HCT116 (cell line): ENCODE results near the gene EVPLL.

Source experiments
- EZH2phosphoT487 ChIP-seq: fragments of 200-600 bp; IDR thresholded peaks from 2 replicates; pipeline ENCODE4 v1.6.1; 2018; ENCODE audit warnings: antibody characterized with exemption, borderline replicate concordance
- POLR2A ChIP-seq: IDR thresholded peaks from 2 replicates; pipeline ENCODE4 v1.7.0; 2011; ENCODE audit warnings: borderline replicate concordance; ENCODE audit not compliant: insufficient read depth, insufficient read length; ENCODE audit errors: extremely low read depth
- POLR2AphosphoS5 ChIP-seq: IDR thresholded peaks from 2 replicates; pipeline ENCODE4 v1.6.1; 2011; ENCODE audit warnings: mild to moderate bottlenecking, low read depth, low read length, moderate library complexity
- SRF ChIP-seq: IDR thresholded peaks from 2 replicates; pipeline ENCODE4 v1.6.1; 2012; ENCODE audit warnings: low read depth
- TF ChIP-seq, protein P1 (sequence below), 3 experiments: fragments of 200-600 bp in 1 of 3; sonication (generic) in 1 of 3; IDR thresholded peaks in 2 of 3; conservative IDR thresholded peaks in 1 of 3; 2 replicates each; pipeline ENCODE4 v1.5.1; 2012 to 2017; ENCODE audit warnings: low read depth in 2 of 3, low read length in 2 of 3, antibody characterized with exemption in 1 of 3, borderline replicate concordance in 1 of 3, control low read depth in 1 of 3, mild to moderate bottlenecking in 1 of 3, mixed read lengths in 1 of 3, mixed run types in 1 of 3, moderate library complexity in 1 of 3; ENCODE audit not compliant: insufficient read depth in 1 of 3

DNA sequence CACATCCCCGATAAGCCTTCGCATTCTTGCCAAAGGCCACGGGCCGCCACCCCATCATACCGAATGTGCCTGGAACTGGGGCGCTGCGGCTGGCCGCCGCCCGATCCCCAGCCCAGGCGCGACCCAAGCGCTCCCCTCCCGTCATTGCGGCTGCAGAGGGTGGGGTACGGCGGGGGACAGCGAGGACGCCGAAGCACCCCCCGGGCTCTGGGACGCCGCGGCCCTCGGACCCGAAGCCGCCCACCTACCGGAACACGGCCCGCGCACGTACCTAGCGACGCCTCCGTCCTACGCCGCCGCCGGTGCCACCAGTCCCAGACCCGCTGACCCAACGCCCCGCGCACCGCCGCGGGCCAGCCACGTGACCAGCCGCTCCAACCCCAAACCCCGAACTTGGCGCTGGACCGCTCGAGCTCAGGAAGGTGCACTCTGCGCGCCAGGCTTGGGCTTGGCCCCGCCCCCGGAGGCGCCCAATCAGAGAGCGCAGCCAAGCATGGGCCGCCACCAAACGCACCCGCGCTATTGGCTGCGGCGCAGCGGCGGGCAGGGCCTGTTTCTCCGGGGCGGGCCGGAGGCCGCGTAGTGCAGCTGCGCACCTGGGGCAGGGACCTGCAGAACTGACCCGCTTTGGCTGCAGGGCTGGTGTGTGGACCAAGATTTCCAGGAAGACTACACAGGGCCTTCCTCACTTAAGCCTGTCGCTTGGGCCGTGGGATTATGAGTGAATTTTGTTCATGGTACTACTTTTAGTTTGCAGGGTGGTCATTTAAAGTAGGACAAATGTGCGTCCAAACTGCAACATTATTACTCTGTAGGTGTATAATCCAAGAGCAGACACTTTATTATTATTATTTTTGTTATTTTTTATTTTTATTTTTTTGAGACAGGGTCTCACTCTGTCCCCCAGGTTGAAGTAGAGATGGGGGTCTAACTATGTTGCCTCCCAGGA is 14.2 kb upstream of the EVPLL start, which contains the start of gene SHMT1:
- TF ChIP-seq, protein P1, sequence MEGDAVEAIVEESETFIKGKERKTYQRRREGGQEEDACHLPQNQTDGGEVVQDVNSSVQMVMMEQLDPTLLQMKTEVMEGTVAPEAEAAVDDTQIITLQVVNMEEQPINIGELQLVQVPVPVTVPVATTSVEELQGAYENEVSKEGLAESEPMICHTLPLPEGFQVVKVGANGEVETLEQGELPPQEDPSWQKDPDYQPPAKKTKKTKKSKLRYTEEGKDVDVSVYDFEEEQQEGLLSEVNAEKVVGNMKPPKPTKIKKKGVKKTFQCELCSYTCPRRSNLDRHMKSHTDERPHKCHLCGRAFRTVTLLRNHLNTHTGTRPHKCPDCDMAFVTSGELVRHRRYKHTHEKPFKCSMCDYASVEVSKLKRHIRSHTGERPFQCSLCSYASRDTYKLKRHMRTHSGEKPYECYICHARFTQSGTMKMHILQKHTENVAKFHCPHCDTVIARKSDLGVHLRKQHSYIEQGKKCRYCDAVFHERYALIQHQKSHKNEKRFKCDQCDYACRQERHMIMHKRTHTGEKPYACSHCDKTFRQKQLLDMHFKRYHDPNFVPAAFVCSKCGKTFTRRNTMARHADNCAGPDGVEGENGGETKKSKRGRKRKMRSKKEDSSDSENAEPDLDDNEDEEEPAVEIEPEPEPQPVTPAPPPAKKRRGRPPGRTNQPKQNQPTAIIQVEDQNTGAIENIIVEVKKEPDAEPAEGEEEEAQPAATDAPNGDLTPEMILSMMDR (IDR thresholded peaks at IDR 0.05 in 2 of 3, conservative IDR thresholded peaks at IDR 0.05 in 1 of 3; ENCODE audit: borderline replicate concordance in 1 of 3, insufficient read depth in 1 of 3, low read depth in 2 of 3, low read length in 2 of 3), result no peak
- TF ChIP-seq EZH2phosphoT487 (no peak), POLR2AphosphoS5 (peak; percentile 85), SRF (0 out of 2 replicates have a peak, but pooled peaks have one; percentile 29), POLR2A (peak; percentile 85)
